Ascending aorta (tissue), 2 donors: Measurements from ENCODE around the gene ATP9B. TPM values are rescaled to one million over a fixed set of nuclear protein-coding genes. Genes with fewer than 3 reads are reported as not detected.

Experiments
- DNase-seq, 2 donors: peaks; one replicate each; pipeline ENCODE4 v3.0.0-alpha.2; 2019; ENCODE audit warnings: low spot score in 2 of 2
- H3K27ac ChIP-seq, 2 donors: fragments of 200-600 bp; sonication (generic); one replicate each; pipeline ENCODE4 v1.5.1; 2016 to 2017; ENCODE audit warnings: mild to moderate bottlenecking in 1 of 2
- H3K27me3 ChIP-seq: fragments of 200-600 bp; sonication (generic); one replicate; pipeline ENCODE4 v1.5.1; 2017
- H3K36me3 ChIP-seq, 2 donors: fragments of 200-600 bp; sonication (generic); one replicate each; pipeline ENCODE4 v1.5.1; 2016
- H3K4me1 ChIP-seq, 2 donors: fragments of 200-600 bp; sonication (generic); one replicate each; pipeline ENCODE4 v1.5.1; 2016 to 2017; ENCODE audit warnings: mild to moderate bottlenecking in 1 of 2
- H3K4me3 ChIP-seq, 2 donors: fragments of 200-600 bp; sonication (generic); one replicate each; pipeline ENCODE4 v1.5.1; 2016 to 2017; ENCODE audit warnings: mild to moderate bottlenecking in 1 of 2
- H3K9me3 ChIP-seq, 2 donors: fragments of 200-600 bp; sonication (generic); one replicate each; pipeline ENCODE4 v1.5.1; 2016
- CTCF ChIP-seq, 3 experiments: fragments of 200-600 bp in 2 of 3; fragments of 450-650 bp in 1 of 3; sonication (generic) in 2 of 3; IDR thresholded peaks; one replicate each; pipeline ENCODE4 v1.5.1; 2016 to 2019; ENCODE audit warnings: antibody characterized with exemption in 3 of 3, mild to moderate bottlenecking in 1 of 3, moderate library complexity in 1 of 3
- intact Hi-C: fragments of 100-400 bp; cut with DNase I; formaldehyde crosslinking; loops from one replicate; pipeline ENCODE4 v1.15.1; 2023
- total RNA-seq: library from RNA; depleted of rRNA; stranded (reverse); fragments of >200 nt; gene quantifications from one replicate; pipeline ENCODE4 v1.1.0, GENCODE V29; 2016

Gene ATP9B
- total RNA-seq, 1 donor from 2014 or later, result 14.4 TPM

- Histone ChIP-seq H3K27me3 (no peaks in the 10 kb centered on the region), H3K9me3 (no peaks in the 10 kb centered on the region), H3K36me3 (peaks cover 0 to 23% of the 10 kb centered on the region in 2 donors), H3K27ac (no peak overlapping the region), H3K4me1 (no peaks in the 10 kb centered on the region), H3K4me3 (no peak overlapping the region)
- DNase-seq, result no peak
- no peak for TF ChIP-seq CTCF (IDR thresholded peaks at IDR 0.05)
- intact Hi-C loops, result no loop called here
Observed at GRCh38 chr18:79178113-79178531, 108.9 kb downstream of the ATP9B start.

DNA sequence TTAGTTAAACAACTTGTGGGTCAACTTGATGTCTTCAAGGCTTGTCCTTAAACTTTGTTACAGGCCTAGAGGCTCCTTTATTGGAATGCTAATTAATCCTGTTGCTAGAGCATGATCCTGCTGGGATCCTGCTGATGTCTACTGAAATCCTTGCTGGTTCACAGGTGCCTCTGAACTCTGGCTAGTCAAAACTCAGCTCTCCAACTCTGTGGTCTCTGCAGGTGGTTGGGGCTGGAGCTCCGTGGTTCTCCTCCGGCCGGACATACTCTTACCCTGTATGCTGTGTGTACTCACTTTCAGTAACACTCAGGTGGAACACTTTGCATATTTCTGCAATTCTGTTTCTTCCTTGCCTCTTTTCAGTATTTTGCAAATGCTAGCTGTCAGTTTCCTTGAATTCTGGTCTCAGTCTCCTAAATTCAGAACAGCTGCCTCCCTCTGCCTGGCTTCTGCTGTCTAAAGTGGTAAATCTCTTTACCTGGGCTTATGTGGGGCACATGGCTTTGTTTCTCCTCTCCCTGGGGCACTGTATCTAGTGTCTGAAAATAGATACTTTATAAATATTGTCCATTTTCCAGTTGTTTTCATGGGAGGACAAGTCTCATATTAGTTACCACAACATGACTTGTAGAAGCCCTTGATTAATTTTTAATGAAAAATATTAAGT lies 113.0 kb downstream of the ATP9B start:
- intact Hi-C loops, result no loop called here
- Histone ChIP-seq H3K4me1 (no peaks in the 10 kb centered on the region), H3K27ac (no peak overlapping the region), H3K9me3 (no peaks in the 10 kb centered on the region), H3K4me3 (no peak overlapping the region), H3K27me3 (no peaks in the 10 kb centered on the region), H3K36me3 (peaks cover 0 to 7% of the 10 kb centered on the region in 2 donors)
- no peak for DNase-seq
- no peak for TF ChIP-seq CTCF (IDR thresholded peaks at IDR 0.05)

GRCh38 chr18:79185648-79186047 lies 116.5 kb downstream of the ATP9B start:
- no peaks in the 10 kb centered on the region for H3K9me3 ChIP-seq
- H3K27ac ChIP-seq, result no peak overlapping the region
- H3K4me3 ChIP-seq, result no peak overlapping the region
- intact Hi-C loops, result no loop called here
- no peaks in the 10 kb centered on the region for H3K4me1 ChIP-seq
- H3K36me3 ChIP-seq, result peaks cover 0 to 8% of the 10 kb centered on the region in 2 donors
- no peaks in the 10 kb centered on the region for H3K27me3 ChIP-seq
- TF ChIP-seq CTCF (IDR thresholded peaks at IDR 0.05), result no peak
- DNase-seq, result no peak

DNA sequence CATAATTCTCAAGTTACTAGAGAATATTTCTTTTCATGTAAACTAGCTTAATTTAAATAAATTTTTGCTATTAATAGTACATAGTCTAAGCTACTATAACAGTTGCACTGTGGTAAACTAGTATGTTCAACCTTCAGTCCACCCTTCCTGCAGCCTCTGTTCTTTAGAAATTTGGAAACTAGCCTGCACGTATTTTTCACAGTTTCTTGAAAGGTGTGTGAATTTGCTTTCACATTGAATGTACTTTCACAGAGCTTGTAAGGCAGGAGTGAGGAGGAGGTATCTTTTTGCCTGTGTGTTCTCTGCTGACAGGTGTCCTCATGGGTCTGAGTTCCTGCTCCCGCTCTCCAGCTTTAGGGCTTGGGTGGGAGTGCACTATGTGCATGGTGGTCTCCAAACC lies 117.5 kb downstream of the ATP9B start:
- intact Hi-C loops, result no loop called here
- Histone ChIP-seq H3K36me3 (peaks cover 0 to 8% of the 10 kb centered on the region in 2 donors), H3K27ac (no peak overlapping the region), H3K4me3 (no peak overlapping the region), H3K9me3 (no peaks in the 10 kb centered on the region), H3K4me1 (no peaks in the 10 kb centered on the region), H3K27me3 (no peaks in the 10 kb centered on the region)
- TF ChIP-seq CTCF (IDR thresholded peaks at IDR 0.05), result no peak
- DNase-seq, result no peak

- no peaks in the 10 kb centered on the region for H3K27me3 ChIP-seq
- no peak overlapping the region for H3K27ac ChIP-seq
- no peak for DNase-seq
- H3K9me3 ChIP-seq, result no peaks in the 10 kb centered on the region
- intact Hi-C loops, result no loop called here
- H3K4me1 ChIP-seq, result no peaks in the 10 kb centered on the region
- no peak for TF ChIP-seq CTCF (IDR thresholded peaks at IDR 0.05)
- no peak overlapping the region for H3K4me3 ChIP-seq
- H3K36me3 ChIP-seq, result peaks cover 0 to 8% of the 10 kb centered on the region in 2 donors
Observed at GRCh38 chr18:79187532-79188277, 118.5 kb downstream of the ATP9B start.
